Activated effector memory CD4-positive, alpha-beta T cell treated with anti-CD3 and anti-CD28 coated beads, Interleukin-2, amount 50 U/mL, for 16 hours (primary cell): Measurements from ENCODE around the gene CLSTN2.

Experiments
- DNase-seq: peaks from one replicate; pipeline ENCODE4 v3.0.0-alpha.2; 2020

CLSTN2 gene

GRCh38 chr3:140249188-140249587 is 314.2 kb downstream of the CLSTN2 start:
- DNase-seq, result no peak

- no peak for DNase-seq
Measured at GRCh38 chr3:140250010-140250855, 315.2 kb downstream of the CLSTN2 start.

GRCh38 chr3:140250945-140251344 is 316.0 kb downstream of the CLSTN2 start:
- no peak for DNase-seq

- DNase-seq, result no peak
Measured at GRCh38 chr3:140251678-140252077, 316.7 kb downstream of the CLSTN2 start.

- no peak for DNase-seq
Measured at GRCh38 chr3:140252812-140253656, 318.0 kb downstream of the CLSTN2 start.

- DNase-seq, result no peak
Measured at GRCh38 chr3:140258222-140258724, 323.3 kb downstream of the CLSTN2 start.

- DNase-seq, result no peak
Measured at GRCh38 chr3:140265302-140265701, 330.3 kb downstream of the CLSTN2 start.

- no peak for DNase-seq
Measured at GRCh38 chr3:140268103-140268502, 333.1 kb downstream of the CLSTN2 start.

GRCh38 chr3:140268610-140269009 is 333.6 kb downstream of the CLSTN2 start:
- no peak for DNase-seq

- DNase-seq, result no peak
Measured at GRCh38 chr3:140270329-140270728, 335.3 kb downstream of the CLSTN2 start.

GRCh38 chr3:140273542-140274195 is 338.7 kb downstream of the CLSTN2 start:
- no peak for DNase-seq

GRCh38 chr3:140274429-140274828 is 339.4 kb downstream of the CLSTN2 start:
- DNase-seq, result no peak

- no peak for DNase-seq
Measured at GRCh38 chr3:140276703-140277102, 341.7 kb downstream of the CLSTN2 start.

- no peak for DNase-seq
Measured at GRCh38 chr3:140277886-140278285, 342.9 kb downstream of the CLSTN2 start.

- DNase-seq, result no peak
Measured at GRCh38 chr3:140284372-140284771, 349.4 kb downstream of the CLSTN2 start.

GRCh38 chr3:140285380-140285779 is 350.4 kb downstream of the CLSTN2 start:
- DNase-seq, result no peak

GRCh38 chr3:140288595-140288994 is 353.6 kb downstream of the CLSTN2 start:
- DNase-seq, result no peak

GRCh38 chr3:140290105-140290504 is 355.1 kb downstream of the CLSTN2 start:
- DNase-seq, result no peak

- DNase-seq, result no peak
Measured at GRCh38 chr3:140292170-140292569, 357.2 kb downstream of the CLSTN2 start.

- DNase-seq, result no peak
Measured at GRCh38 chr3:140292684-140293083, 357.7 kb downstream of the CLSTN2 start.

- DNase-seq, result no peak
Measured at GRCh38 chr3:140294058-140294457, 359.1 kb downstream of the CLSTN2 start.

GRCh38 chr3:140296796-140297352 is 361.9 kb downstream of the CLSTN2 start:
- no peak for DNase-seq

GRCh38 chr3:140298043-140298442 is 363.1 kb downstream of the CLSTN2 start:
- DNase-seq, result no peak
